Measurements from ENCODE around the gene UPK1A.
"Not testable (repeated sequence)": the region's sequence is repeated elsewhere in the genome, so short reads cannot be mapped to it uniquely, and the experiment has no call there.

Gene UPK1A

DNA sequence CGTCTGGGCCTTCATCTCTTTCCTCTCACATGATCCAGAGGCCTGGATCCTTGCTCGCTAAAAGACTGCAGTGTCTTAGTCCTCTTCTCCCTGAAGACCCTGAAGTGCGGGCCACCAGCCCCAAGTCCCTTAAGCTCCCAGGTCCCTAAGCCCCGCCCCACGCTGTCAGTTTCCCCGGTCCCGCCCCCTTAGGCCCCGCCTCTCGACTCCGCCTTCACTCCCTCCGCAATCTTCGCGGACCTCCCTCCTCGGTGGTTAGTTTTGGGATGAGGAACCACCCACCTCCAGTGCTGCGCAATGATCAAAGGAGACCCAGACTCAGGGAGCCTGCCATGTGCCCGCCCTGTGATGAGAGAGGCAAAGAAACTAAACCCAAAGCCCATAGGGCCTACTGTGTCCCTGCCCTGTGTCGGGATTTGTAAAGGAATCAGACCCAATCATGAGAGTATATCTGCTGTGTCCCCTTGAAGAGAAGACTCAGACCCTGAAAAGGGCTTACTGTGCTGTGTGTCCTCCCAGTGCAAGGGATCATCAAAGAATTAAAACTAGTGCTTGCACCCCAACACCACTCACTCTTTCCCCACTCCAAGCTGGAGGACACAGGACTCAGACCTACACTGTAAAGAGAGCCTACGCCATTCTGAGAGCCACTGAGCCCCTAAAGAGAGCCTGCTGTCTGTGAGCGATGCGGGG, 21.2 kb upstream of the UPK1A start:
- peak; percentile 89 for DNase-seq

DNA sequence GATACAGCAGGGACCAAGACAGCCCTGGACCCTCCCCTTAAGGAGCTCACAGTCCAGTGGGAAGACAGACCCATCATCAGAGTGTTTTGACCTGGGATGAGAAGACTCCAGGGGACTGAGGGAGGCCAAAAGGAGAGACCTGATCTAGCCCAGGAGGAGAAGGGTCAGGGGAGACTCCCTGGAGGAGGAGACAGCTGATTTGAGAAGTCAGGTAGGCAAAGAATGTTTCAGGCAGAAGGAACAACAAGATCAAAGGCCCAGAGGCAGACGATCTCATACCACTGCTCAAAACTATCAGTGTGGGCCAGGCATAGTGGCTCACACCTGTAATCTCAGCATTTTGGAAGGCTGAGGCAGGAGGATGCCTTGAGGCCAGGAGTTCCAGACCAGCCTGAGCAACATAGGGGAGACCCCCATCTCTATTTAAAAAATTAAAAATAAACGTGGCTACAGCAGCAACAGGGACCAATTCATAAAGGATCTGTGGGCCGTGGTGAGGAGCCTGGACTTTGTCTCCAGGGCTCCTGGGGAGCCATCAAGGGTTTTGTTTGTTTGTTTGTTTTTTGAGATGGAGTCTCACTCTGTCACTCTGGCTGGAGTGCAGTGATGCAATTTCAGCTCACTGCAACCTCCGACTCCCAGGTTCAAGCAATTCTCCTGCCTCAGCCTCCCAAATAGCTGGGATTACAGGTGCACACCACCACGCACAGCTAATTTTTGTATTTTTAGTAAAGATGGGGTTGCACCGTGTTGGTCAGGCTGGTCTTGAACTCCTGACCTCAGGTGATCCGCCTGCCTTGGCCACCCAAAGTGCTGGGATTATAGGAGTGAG, 20.4 kb upstream of the UPK1A start:
- no peak for DNase-seq

DNA sequence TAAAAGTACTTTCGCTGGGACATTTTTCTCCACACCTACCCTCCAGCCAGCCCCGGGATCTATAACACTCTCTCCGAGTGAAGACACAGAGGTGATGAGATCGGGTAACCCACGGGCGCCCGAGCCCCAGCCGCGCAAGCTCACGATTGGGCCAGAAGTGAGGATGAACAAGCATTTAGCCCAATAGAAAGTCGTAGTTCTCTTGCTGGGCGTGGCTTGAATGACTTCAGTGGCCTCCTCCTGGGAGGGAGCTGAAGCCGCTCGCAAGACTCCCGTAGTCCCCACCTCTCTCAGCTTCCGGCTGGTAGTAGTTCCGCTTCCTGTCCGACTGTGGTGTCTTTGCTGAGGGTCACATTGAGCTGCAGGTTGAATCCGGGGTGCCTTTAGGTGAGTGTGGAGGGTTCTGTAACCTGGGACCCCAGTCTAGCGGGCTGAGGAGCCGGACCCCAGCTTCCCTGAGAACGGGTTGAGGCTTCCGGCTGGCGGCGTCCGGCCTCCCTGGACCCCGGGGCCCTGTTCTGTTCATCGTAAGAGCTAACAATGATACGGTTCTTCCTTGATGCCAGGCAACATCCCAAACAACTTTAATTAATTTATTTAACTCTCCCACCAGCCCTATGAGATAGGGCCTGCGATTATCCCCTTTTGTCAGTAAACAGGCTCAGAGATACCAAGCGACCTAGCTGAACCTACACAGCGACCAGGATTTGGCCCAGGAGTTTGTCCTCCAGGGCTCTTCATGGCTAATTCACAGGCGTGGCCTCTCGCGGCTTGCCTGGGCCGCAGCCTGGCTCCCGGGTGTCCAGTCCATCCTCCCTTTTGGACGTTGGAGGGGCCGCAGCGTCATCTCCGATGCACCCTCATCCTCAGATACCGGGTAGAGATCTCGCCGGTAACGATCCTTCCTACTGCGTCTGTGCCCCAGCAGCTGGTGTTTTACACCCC, 18.0 kb upstream of the UPK1A start, which contains the start of gene COX6B1:
Gene COX6B1, plus strand, starts transcription at position 307 of the 945 bp plus-strand sequence. CDS start 2,921 bp downstream, outside the sequence.
- DNase-seq: peak; percentile 98

- no peak for DNase-seq
Measured at GRCh38 chr19:35650581-35650980, 15.7 kb upstream of the UPK1A start.

DNA sequence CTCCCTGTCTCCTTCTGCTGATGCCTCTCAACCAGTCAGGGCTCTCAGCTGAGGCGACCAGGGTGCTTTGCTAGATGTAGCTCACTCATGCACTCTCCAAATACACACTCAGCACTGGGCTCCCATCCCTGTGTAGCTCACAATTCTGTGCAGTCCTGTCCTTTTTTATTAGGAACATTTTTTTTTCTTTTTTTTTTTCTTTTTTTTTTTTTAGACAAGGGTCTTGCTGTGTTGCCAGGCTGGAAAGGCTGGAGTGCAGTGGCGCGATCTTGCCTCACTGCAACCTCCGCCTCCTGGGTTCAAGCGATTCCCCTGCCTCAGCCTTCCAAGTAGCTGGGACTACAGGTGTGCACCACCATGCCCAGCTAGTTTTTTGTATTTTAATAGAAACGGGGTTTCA, 11.5 kb upstream of the UPK1A start:
- DNase-seq: not testable (repeated sequence)

- no peak for DNase-seq
Measured at GRCh38 chr19:35655600-35655999, 10.7 kb upstream of the UPK1A start.

DNA sequence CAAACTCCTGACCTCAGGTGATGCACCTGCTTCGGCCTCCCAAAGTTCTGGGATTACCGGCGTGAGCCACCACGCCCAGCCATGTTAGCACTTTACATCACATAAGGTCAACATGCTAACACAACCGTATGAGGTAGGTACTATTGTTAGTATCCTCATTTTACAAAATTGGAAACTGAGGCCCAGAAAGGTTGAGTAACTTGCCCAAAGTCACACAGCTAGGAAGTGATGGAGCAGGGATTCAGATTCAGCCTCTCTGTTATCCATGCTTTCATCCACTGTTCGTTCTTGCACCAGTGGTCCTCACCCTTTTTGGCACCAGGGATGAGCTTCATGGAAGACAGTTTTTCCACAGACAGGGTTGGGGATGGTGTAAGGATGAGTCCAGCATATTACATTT, 9.6 kb upstream of the UPK1A start:
- DNase-seq: no peak

DNA sequence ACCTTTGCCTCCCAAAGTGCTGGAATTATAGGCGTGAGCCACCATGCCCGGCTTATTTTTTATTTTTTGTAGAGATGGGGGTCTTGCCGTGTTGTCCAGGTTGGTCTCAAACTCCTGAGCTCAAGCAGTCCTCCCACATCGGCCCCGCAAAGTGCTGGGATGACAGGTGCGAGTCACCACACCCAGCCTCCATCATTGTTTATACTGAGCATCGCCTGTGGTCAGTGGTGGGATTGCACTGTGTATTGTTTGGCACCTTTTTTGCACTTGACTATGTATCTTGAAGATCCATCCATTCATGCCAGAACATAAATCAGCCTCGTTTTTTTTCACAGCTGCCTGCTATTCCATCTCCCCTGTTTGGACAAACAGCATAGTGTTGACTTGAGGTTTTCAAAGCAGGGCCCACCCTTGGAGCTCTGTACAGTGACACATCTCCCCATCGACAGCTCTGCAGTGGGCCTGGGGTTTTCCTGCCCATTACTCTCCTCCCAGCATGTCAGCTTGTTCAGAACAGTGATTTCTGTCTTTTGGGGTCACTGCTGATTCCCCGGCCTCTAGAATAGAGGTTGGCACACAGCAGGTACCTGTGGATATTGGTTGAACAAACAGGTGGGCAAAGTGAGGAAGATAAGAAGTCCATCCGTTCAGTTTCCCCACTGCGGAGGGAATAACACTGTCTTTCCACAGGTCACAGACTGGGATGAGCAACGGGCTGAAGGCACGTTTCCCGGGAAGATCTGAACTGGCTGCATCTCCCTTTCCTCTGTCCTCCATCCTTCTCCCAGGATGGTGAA, 8.2 kb upstream of the UPK1A start:
- DNase-seq: no peak

DNA sequence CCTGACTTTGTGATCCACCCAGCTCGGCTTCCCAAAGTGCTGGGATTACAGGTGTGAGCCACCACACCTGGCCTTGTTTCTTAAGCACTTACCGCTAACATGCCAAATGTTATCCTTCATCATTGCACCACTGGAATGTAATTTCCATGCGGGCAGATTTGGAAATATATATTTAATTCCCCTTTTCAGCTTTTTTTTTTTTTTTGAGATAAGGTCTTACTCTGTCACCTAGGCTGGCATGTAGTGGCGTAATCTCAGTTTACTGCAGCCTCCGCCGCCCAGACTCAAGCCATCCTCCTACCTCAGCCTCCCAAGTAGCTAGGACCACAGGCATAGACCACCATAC, 4.3 kb upstream of the UPK1A start:
- no peak for DNase-seq

- no peak for DNase-seq
Measured at GRCh38 chr19:35663981-35664380, 2.3 kb upstream of the UPK1A start.

GRCh38 chr19:35665157-35665556, 1.2 kb upstream of the UPK1A start:
- no peak for DNase-seq

GRCh38 chr19:35665604-35666003, 713 bp upstream of the UPK1A start:
- no peak for DNase-seq

GRCh38 chr19:35669566-35669965, 3.2 kb downstream of the UPK1A start:
- no peak for DNase-seq

DNA sequence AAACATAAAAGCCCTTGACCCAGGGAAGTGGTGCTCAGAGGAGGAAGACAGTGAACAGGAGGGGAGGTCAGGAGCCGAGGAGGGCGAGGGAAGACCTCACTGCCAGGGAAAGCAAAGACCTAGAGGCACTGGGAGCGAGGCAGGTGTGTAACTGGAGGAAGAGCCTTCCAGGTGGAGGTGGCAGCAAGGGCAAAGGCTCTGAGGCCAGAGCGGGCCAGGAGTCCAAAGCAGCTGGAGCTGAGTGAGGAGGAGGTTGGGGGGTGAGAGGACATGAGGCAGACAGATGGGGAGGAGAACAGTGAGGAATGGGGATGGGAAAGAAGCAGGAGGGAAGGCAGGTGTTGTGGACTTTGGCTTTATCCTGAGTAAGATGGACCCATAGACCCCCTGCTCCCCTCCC, 3.7 kb downstream of the UPK1A start:
- no peak for DNase-seq

GRCh38 chr19:35670686-35671085, 4.4 kb downstream of the UPK1A start:
- DNase-seq: no peak

DNA sequence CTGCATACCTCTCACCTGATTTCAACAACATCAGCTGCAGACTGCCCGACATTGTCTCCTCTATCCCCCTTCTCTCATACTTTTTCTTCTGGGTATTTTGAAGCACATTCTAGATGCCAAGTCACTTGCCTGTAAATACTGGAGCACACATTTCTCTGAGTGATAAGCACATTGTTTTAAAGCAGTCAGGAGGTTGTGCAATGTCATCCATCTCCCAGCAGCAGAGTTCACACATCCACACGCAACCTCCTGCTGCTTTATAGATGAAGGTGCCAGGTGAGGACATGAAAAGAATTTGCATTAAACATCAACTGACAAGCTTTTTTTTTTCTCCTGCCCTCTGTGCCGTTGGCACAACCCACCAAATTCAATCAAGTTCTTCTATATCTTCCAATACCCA, 5.5 kb downstream of the UPK1A start:
- no peak for DNase-seq

DNA sequence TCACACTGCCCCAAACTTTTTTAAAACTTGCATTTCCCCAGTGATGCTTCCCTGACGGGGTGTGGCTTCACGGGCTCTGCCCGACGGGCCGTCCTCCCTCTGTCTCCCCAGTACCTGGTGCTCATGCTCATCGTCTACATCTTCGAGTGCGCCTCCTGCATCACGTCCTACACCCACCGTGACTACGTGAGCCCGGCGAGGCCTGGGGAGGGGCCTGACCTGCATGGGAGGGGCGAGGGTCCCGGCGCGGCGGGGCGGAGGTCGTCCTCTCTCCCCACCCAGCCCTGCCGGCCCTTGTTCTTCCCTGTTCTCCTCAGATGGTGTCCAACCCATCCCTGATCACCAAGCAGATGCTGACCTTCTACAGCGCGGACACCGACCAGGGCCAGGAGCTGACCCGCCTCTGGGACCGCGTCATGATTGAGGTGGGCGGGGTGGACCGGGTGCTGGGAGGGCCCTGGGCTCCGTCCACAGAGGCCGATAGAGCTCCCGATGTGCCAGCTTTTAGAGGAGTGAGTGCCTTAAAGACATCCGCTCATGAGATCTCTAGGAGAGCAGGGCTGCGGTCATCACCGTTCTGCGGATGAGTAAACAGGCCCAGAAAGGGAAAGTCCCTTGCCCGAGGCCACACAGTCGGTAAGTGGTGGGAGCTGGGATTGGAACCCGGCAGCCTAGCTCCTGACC, 6.9 kb downstream of the UPK1A start:
- DNase-seq: peak; percentile 89

GRCh38 chr19:35675589-35676140, 9.3 kb downstream of the UPK1A start:
- no peak for DNase-seq

GRCh38 chr19:35689836-35690235, 23.5 kb downstream of the UPK1A start:
- DNase-seq: no peak

DNA sequence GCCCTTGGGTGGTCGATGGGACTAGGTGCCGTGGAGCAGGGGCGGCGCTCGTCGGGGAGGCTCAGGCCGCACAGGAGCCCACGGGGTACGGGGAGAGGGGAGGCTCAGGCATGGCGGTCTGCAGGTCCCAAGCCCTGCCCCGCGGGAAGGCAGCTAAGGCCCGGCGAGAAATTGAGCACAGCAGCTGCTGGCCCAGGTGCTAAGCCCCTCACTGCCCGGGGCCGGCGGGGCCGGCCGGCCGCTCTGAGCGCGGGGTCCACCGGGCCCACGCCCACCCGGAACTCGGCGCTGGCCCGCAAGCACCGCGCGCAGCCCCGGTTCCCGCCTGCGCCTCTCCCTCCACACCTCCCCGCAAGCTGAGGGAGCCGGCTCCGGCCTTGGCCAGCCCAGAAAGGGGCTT, 24.8 kb downstream of the UPK1A start:
- DNase-seq: not testable (repeated sequence)

- no peak for DNase-seq
Measured at GRCh38 chr19:35692010-35692409, 25.7 kb downstream of the UPK1A start.
